Medulla oblongata (tissue), 1 donor: ENCODE data around the gene PSMB7.
A peak's percentile ranks its signal among the peaks of the same experiment; 100 is the strongest.

Experiments
- DNase-seq: peaks from one replicate; pipeline ENCODE4 v3.0.0-alpha.2; 2015; ENCODE audit errors: extremely low spot score

PSMB7 gene

DNA sequence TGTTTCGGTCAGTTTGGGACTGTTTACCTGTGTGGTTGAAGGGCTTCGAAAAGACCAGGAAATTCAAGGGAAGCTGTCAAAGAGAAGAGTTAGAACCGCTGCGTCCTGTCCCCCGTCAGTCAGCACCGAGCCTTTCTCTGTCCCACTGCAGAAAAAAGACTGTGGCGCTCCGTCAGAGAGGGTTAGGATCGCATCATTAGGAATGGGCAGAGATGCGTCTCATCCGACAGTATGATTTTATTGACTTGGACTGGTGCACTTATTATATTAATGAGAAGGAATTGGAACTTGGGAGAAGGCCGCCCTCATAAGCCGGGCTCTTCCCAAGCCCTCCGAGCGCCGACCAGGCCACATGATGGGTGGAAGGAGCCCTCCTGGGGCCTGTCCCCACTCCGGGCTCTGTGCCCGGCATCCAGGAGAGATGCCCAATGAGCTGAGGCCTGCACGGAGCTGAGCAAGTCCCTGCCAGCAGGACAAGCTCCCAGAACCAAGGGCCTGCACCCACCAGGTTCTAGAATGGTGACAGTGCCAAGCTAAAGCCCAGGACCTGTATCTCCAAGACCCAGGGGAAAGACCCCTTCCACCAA is 85.9 kb downstream of the PSMB7 start:
- peak; percentile 72 for DNase-seq

- DNase-seq: no peak
Observed at GRCh38 chr9:124328285-124328684, 87.0 kb downstream of the PSMB7 start.

- DNase-seq: no peak
Observed at GRCh38 chr9:124327491-124327890, 87.8 kb downstream of the PSMB7 start.

DNA sequence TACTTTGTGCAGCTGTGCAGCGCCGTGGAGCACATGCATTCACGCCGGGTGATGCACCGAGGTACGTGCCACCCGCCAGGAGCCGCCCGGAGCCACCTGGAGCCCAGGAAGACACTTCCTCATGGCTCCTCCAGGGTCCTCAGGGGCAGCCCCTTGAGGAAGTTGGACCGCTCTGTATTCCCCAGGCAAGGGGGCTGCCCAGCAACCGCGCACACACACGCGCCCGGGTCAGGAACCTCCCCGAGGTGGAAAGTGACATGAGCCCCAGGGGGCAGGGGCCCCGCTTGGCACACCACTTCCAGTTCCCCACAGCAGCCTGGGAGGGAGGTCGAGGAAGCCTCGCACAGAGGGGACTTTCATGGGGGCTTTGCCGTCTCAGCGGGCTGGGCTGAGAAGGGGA is 88.9 kb downstream of the PSMB7 start:
- no peak for DNase-seq

GRCh38 chr9:124325816-124326215 is 89.4 kb downstream of the PSMB7 start:
- DNase-seq: no peak

- DNase-seq: no peak
Observed at GRCh38 chr9:124323904-124324303, 91.3 kb downstream of the PSMB7 start.

DNA sequence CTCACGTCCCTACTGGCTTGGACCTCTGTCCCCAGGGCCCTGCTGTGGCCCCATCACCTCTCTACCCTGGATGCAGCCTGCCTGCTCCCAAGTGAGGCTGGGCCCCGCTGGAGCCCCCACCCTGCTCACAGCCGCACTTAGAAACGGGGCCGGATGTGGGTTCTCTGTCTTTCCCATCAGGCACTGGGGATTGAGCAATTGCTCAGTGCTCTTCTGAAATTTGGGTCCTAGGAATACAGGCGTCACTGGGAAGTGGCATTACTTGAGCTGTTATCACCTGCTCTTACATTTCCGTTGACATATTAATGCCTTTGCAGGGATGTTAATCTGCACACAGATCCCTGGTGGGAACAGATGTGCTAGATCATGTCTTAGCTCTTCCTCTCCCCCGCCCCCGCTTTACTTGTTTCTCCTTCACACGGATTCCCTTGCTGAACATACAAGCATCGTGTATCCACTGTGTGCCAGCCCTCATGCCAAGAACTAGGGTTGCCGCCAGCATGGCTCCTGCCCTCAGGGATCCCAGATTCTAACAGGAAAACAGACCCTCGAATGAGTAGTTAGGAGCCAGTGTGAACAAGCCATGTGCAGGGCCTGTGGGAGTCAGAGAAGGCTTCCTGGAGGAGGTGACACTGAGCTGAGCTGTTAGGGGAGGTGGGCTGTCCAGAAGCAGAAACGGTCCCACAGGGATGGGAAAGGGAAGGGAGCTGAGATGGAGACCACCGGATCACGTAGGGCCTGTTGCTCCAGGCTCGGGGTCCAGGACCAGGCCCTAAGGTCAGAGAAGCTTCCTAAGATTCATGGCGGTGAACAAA is 92.4 kb downstream of the PSMB7 start:
- no peak for DNase-seq

DNA sequence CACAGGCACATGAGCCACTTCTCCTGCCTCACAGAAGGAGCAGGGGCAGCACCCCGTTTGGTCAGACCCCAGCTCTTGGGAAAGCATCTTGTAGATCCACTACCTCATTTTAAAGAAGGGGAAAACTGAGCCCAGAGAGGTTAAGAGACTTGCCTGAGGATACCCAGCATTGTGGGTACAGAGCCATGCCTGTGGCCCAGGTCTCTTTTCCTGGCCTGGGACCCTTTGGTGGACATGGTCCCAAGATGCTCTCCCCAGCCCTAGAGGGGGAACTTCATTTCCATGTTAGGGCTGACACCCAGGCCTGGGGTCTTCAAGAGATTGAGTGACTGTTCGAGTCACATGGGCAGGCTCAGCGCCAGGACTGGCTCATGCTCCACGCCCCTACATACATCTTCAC is 93.3 kb downstream of the PSMB7 start:
- no peak for DNase-seq

GRCh38 chr9:124321416-124321815 is 93.8 kb downstream of the PSMB7 start:
- DNase-seq: no peak

- peak; percentile 78 for DNase-seq
Observed at GRCh38 chr9:124320062-124320973, 94.9 kb downstream of the PSMB7 start.

DNA sequence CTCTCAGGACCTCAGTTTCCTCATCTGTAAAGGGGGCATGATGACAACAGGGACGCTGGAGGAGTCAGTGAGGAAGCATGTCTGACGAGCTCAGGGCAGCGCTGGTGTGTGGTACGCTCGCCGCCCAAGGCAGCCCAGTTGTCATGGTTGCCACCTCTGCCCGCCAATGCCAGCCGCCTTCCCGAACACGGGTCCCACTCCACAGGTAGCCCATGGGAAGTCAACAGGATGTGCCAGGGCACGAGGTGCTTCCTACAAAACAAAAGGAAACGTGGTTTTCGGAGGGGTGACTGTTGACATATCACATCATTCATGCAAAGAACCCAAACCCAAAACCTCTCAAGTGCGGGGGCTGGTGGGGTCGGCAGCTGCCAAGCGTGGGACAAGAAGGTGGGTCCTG is 99.4 kb downstream of the PSMB7 start:
- DNase-seq: no peak

GRCh38 chr9:124313940-124314339 is 101.3 kb downstream of the PSMB7 start:
- DNase-seq: no peak

DNA sequence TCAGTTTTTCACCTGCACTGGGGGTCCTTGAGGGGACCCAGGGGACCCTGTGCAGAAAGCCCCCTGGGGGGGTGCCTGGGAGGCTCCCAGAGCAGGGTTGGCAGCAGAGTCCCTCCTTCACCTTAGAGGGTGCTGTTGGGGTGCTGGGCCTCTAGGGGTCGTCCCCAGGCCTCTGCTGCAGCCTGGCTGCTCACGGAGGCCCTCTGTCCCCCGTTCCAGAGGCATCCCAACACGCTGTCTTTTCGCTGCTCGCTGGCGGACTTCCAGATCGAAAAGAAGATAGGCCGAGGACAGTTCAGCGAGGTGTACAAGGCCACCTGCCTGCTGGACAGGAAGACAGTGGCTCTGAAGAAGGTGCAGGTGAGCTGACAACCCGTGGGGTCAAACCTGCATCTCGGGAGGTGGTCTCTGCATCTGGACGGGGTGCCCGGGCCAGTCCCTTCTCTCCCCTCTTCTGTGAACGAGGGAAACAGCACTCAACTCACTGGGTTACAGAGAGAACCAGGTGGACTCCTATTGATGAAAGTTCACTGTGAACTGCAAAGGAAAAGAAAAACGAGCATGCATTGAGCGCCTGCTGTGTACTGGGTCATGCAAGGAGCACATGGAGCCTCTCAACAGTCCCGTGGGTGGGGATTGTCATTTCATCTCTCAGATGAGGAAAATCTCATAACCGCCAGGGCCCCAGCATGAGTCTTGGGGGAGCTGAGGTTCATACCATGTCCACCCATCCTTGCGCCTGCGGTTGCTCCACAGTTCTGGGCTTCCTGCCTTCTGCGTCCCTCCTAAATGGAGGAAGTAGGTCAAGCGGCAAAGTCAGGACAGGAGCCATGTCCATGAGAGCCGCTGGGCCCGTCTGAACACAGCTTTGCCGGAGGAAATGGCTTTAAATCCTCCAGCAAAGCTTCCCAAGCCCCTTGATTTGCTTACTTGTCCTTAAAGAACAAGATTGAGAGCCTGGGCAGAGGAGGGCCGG is 102.7 kb downstream of the PSMB7 start:
- peak; percentile 58 for DNase-seq

DNA sequence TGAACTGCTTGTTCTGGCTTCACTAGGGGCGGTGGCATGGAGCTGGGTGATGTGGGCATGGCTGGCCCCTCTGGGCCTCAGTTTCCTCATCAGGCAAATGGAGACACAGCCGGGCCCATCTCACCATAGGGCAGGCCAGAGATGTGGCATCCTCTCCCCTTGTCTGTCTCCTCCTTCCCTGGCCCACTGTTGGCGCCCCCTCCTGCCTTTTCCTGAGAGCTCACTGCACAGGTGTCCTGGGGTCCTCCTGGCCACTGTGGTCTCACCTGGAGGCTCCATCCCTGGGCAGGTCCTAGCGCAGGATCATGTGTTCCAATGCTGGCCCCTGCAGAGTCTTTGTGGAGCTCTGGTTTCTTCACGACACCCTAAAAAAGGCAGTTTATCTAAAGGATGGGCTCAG is 104.0 kb downstream of the PSMB7 start:
- DNase-seq: no peak

DNA sequence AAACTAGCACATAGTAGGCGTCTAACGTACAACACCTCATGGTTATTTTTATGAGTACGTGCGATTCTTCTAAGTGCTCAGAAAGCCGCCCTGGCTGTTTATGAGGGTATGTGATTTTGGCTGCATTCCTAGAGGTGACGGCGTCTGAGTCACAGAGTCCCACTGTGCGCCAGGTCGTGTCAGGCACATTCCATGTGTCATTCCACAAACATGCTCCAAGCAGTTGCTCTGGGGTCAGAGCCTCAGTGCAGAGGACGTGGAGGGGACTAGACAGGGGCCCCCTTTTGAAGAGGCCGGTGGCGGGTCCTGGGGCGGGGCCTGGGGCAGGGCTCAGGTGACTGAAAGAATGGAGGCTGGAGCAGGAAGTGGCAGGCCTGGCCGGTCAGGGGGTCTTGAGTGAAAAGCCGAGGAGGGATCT is 105.6 kb downstream of the PSMB7 start:
- DNase-seq: no peak

DNA sequence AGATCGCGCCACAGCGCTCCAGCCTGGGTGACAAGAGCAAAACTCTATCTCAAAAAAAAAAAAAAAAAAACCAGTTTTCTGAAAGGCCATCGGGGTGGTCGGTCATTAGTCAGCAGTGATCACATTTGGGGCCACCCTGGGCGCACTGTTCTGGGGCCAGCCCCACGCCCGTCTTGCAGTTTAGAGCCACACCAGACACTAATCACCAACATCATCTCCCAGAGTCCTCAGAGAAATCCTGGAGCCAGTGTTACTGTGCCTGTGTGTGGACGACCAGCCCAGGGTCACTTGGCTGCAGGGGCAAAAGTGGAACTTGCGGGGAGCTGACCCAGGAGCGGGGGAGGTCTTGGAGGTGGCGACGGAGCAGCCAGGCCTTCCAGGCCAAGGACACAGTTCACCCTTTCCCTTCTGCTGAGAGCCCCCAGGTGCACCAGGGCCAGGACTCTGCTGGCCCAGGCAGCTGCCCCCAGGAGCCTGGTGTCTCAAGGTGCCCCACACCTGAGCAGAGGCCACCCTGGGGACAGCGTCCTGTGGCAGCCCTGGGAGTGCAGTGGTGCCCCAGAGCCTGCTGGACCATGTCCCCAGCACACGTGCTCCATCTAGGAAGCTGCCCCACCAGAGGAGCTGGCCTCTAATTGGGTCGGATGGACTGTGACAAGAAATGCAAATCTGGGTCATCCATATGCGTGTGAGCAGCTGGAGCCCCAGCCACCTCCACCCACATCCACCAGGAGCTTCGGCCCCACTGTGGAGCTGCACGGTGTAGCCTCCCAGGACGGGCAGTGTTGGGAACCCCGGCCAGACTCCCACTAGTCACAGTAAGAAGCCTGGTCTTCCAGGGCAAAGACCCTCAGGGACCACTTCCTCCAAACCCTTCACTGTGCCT is 106.4 kb downstream of the PSMB7 start:
- DNase-seq: no peak

DNA sequence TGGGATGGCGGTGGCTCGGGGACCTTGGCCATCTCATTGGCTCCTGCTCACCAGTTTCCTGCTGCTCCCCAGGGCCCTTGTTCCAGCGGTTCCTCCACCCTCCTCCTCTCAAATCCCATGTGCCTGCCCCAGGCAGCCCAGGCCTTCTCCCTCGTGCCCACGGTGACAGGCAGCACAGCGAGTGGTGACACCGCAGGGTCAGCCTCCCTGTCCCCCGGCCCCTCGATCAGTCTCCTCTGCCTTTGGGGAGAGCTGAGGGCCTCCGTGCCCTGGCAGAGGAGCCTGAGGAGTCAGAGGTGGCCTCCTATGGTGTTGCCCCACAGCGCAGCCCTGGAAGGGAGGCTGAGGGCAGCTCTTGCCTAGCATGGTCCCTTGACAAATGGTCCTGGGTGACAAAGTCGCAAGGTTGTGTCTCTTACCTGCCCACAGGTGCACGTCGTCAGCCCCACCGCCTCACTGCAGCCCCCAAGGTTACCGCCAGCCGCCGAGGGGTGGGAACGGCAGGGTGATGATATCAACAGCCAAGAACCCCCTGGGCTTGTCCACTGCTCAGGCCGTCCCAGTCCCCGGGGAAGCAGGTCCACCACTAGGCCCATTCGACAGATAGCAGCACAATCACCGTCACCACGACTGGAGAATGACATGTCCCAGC is 107.7 kb downstream of the PSMB7 start:
- no peak for DNase-seq

DNA sequence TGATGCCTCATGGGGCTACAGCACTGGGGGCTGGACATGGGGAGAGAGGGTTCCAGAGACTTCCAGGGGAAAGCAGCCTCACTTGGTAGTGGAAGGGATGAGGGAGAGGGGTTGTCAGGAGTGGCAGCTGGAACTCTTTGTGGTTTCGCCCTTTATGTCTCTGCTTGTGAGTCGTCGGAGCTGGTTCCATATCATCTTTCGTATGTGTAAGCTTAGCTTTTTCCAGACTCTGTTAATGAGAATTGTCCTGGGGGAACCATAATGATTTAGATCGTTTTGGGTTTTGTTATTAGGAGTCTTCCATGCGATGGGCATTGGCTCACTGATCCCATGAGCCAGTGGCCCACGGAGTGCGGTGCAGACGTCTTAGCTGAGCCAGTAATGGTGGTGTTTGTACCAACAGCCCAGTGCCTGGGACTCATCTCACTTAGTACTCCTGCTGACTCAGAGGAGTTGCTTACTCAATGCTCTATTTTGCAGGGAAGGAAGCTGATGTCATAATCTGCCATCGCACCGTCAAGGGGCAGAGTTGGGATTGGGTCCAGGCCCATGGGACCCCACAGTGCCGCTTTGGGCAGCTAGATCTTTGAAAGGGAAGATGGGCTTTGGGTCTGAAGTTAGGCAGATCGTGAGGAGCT is 109.0 kb downstream of the PSMB7 start:
- no peak for DNase-seq

DNA sequence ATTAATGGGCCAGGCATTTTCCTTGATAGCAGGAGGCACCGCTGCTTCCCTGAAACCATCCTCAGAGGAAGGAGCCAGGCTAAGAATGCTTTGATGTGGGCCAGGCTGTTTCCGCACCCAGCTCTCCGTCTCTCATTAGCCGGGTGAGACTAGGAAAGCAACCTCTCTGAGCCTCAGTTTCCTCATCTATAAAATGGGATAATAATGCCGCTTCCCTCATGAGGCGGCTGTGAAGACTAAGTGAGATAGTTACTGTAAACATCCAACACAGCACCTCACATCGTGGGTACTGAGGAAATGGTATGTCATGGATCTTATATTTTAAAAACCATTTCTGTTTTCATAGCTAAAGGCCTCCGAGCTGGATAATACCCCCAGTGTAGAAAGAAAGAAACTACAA is 111.0 kb downstream of the PSMB7 start:
- no peak for DNase-seq
